Progenitor cell of endocrine pancreas (in vitro differentiated cells): ENCODE measurements around the gene INTS14. TPM values are rescaled to one million over a fixed set of nuclear protein-coding genes. Genes with fewer than 3 reads are reported as not detected.
A peak's percentile ranks its signal among the peaks of the same experiment; 100 is the strongest.
"Not testable (repeated sequence)": the region's sequence is repeated elsewhere in the genome, so short reads cannot be mapped to it uniquely, and the experiment has no call there.

ENCODE experiments used
- DNase-seq: peaks from one replicate; pipeline ENCODE4 v3.0.0; 2021; ENCODE audit warnings: low spot score; ENCODE audit not compliant: unreplicated experiment
- H3K27ac Mint-ChIP-seq: 2 replicates; pipeline ENCODE4 v1.8.0; 2021; ENCODE audit warnings: mild to moderate bottlenecking, moderate library complexity, mixed read lengths
- H3K27me3 Mint-ChIP-seq: 2 replicates; pipeline ENCODE4 v1.8.0; 2021; ENCODE audit warnings: mixed read lengths
- H3K36me3 Mint-ChIP-seq: 2 replicates; pipeline ENCODE4 v1.8.0; 2022; ENCODE audit warnings: mixed read lengths; ENCODE audit not compliant: insufficient read depth
- H3K4me1 Mint-ChIP-seq: 2 replicates; pipeline ENCODE4 v1.8.0; 2021; ENCODE audit warnings: low read depth, mixed read lengths
- H3K4me3 Mint-ChIP-seq: 2 replicates; pipeline ENCODE4 v1.8.0; 2021; ENCODE audit warnings: low read depth, mild to moderate bottlenecking, moderate library complexity, mixed read lengths
- H3K9me3 Mint-ChIP-seq: 2 replicates; pipeline ENCODE4 v1.8.0; 2021; ENCODE audit warnings: low read depth, mixed read lengths
- CTCF ChIP-seq: fragments of 200-600 bp; sonication (generic); IDR thresholded peaks from one replicate; pipeline ENCODE4 v1.5.0; 2021; ENCODE audit warnings: antibody characterized with exemption, mild to moderate bottlenecking; ENCODE audit not compliant: unreplicated experiment
- total RNA-seq: library from RNA; stranded (reverse); gene quantifications from 2 replicates; pipeline ENCODE4 v1.2.1, GENCODE V29; 2021

The INTS14 gene
- total RNA-seq, 1 donor from 2014 or later: 65.7 TPM

- H3K9me3 Mint-ChIP-seq: no peaks in the 10 kb centered on the region
- H3K27ac Mint-ChIP-seq: peak overlapping the region; percentile 18
- peaks cover 20% of the 10 kb centered on the region for H3K36me3 Mint-ChIP-seq
- H3K27me3 Mint-ChIP-seq: no peaks in the 10 kb centered on the region
- DNase-seq: no peak
- peaks cover 19% of the 10 kb centered on the region for H3K4me1 Mint-ChIP-seq
- no peak for TF ChIP-seq CTCF
- no peak overlapping the region for H3K4me3 Mint-ChIP-seq
These were observed 60.2 kb downstream of the INTS14 start for GRCh38 chr15:65550681-65551098.

DNA sequence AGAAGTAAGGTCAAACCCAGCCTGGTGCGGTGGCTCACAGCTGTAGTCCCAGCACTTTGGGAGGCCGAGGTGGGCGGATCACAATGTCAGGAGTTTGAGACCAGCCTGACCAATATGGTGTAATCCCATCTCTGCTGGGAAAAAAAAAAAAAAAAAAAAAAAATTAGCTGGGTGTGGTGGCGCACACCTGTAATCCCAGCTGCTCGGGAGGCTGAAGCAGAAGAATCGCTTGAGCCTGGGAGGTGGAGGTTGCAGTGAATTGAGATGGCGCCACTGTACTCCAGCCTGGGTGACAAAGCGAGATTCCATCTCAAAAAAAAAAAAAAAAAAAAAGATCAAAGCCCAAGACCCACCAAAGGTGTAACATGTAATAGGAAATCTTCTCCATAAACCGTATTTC lies 61.6 kb downstream of the INTS14 start:
- H3K27me3 Mint-ChIP-seq, H3K9me3 Mint-ChIP-seq, H3K4me3 Mint-ChIP-seq, DNase-seq, H3K27ac Mint-ChIP-seq: not testable (repeated sequence)
- Mint-ChIP-seq H3K36me3 (peaks cover 11% of the 10 kb centered on the region), H3K4me1 (peaks cover 20% of the 10 kb centered on the region)

- Mint-ChIP-seq H3K4me3 (no peak overlapping the region), H3K9me3 (no peaks in the 10 kb centered on the region), H3K4me1 (peaks cover 20% of the 10 kb centered on the region), H3K27ac (peak overlapping the region; percentile 25), H3K27me3 (no peaks in the 10 kb centered on the region), H3K36me3 (peaks cover 2% of the 10 kb centered on the region)
- TF ChIP-seq CTCF: no peak
- DNase-seq: no peak
These were observed 63.1 kb downstream of the INTS14 start for GRCh38 chr15:65547841-65548240.

GRCh38 chr15:65541231-65541820 lies 69.6 kb downstream of the INTS14 start:
- no peak for DNase-seq
- no peak for TF ChIP-seq CTCF
- H3K9me3 Mint-ChIP-seq: no peaks in the 10 kb centered on the region
- no peaks in the 10 kb centered on the region for H3K27me3 Mint-ChIP-seq
- peaks cover 8% of the 10 kb centered on the region for H3K36me3 Mint-ChIP-seq
- peaks cover 13% of the 10 kb centered on the region for H3K4me1 Mint-ChIP-seq
- H3K27ac Mint-ChIP-seq: no peak overlapping the region
- no peak overlapping the region for H3K4me3 Mint-ChIP-seq

DNA sequence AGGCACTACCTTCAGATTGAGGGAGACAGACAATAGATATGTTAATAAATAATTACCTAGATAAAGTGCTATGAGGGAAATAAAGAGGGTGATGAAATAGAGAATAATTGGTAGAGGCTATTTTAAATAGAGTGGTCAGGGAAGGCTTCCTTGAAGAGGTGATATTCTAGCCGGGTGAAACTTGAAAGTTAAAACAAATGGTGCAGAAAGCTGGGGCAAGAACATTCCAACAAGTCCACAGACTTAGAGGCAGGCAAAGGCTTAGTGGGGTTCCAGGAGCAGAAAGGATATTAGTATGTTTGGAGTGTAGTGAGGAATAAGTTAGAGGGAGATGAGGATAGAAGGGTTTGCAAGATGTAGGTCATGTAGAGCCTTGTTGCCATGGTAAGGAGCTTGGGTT lies 70.6 kb downstream of the INTS14 start:
- no peaks in the 10 kb centered on the region for H3K27me3 Mint-ChIP-seq
- no peak for TF ChIP-seq CTCF
- no peaks in the 10 kb centered on the region for H3K9me3 Mint-ChIP-seq
- H3K36me3 Mint-ChIP-seq: peaks cover 8% of the 10 kb centered on the region
- peak overlapping the region; percentile 25 for H3K27ac Mint-ChIP-seq
- peaks cover 11% of the 10 kb centered on the region for H3K4me1 Mint-ChIP-seq
- no peak for DNase-seq
- H3K4me3 Mint-ChIP-seq: no peak overlapping the region

DNA sequence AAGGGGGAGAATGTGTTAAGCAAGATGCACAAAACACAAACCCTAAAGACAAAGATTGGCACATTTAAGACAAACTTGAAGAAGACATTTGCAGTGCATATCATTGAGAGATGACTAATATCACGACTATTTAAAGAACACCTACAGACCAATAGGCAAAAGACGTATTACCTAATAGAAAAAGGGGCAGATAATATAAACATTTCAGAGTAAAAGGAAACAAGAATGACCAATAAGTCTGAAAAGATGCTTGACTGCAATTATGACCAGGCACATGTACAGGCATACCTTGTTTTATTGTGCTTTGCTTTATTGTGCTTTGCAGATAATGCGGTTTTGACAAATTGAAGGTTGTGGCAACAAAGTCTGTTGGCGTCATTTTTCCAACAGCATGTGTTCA lies 75.7 kb downstream of the INTS14 start:
- Mint-ChIP-seq H3K4me3 (no peak overlapping the region), H3K27me3 (no peaks in the 10 kb centered on the region), H3K36me3 (peaks cover 9% of the 10 kb centered on the region), H3K9me3 (no peaks in the 10 kb centered on the region), H3K27ac (no peak overlapping the region), H3K4me1 (peaks cover 30% of the 10 kb centered on the region)
- no peak for TF ChIP-seq CTCF
- no peak for DNase-seq
